WTC11 (cell line): Measurements from ENCODE around the gene CRTC3.

ENCODE experiments used
- ARID4B ChIP-seq: sonication (generic); formaldehyde crosslinking; IDR thresholded peaks from 2 replicates; pipeline ENCODE4 v1.8.0; 2023; ENCODE audit warnings: missing genetic modification reagents, mild to moderate bottlenecking, borderline replicate concordance
- JAZF1 ChIP-seq: fragments of 250-450 bp; sonication (Bioruptor Pico); IDR thresholded peaks from 2 replicates; pipeline ENCODE4 v1.9.0; 2021; ENCODE audit warnings: moderate library complexity, mild to moderate bottlenecking, inconsistent platforms
- JUN ChIP-seq: sonication (generic); formaldehyde crosslinking; IDR thresholded peaks from 2 replicates; pipeline ENCODE4 v1.8.0; 2023; ENCODE audit warnings: mild to moderate bottlenecking, missing genetic modification reagents
- NFYB ChIP-seq: sonication (generic); formaldehyde crosslinking; conservative IDR thresholded peaks from 2 replicates; pipeline ENCODE4 v1.8.0; 2022; ENCODE audit warnings: low read depth, missing genetic modification reagents
- PRRX2 ChIP-seq: fragments of 250-450 bp; sonication (Bioruptor Pico); IDR thresholded peaks from 2 replicates; pipeline ENCODE4 v1.8.0; 2021; ENCODE audit warnings: mild to moderate bottlenecking
- ZNF121 ChIP-seq: sonication (generic); formaldehyde crosslinking; IDR thresholded peaks from 2 replicates; pipeline ENCODE4 v1.8.0; 2023; ENCODE audit warnings: missing genetic modification reagents
- ZNF416 ChIP-seq: fragments of 250-450 bp; sonication (Bioruptor Pico); IDR thresholded peaks from 2 replicates; pipeline ENCODE4 v1.9.0; 2021; ENCODE audit warnings: mild to moderate bottlenecking, inconsistent platforms
- TF ChIP-seq, protein P1 (sequence below): fragments of 200-600 bp; IDR thresholded peaks from 2 replicates; pipeline ENCODE4 v1.8.0; 2022; ENCODE audit warnings: antibody characterized with exemption
- TF ChIP-seq, protein P2 (sequence below): sonication (generic); formaldehyde crosslinking; IDR thresholded peaks from 2 replicates; pipeline ENCODE4 v1.8.1; 2023; ENCODE audit warnings: mild to moderate bottlenecking, missing genetic modification reagents, moderate library complexity
- TF ChIP-seq, protein P3 (sequence below): sonication (generic); formaldehyde crosslinking; IDR thresholded peaks from 2 replicates; pipeline ENCODE4 v1.8.0; 2022; ENCODE audit warnings: missing genetic modification reagents

GRCh38 chr15:90666135-90666909 is 136.6 kb downstream of the CRTC3 start:
- TF ChIP-seq JAZF1 (CRISPR knock-in tag) (no peak), PRRX2 (CRISPR knock-in tag) (no peak), ARID4B (CRISPR knock-in tag) (no peak), NFYB (CRISPR knock-in tag) (no peak), JUN (CRISPR knock-in tag) (no peak), ZNF416 (no peak), ZNF121 (CRISPR knock-in tag) (0 out of 2 replicates have a peak, but pooled peaks have one; percentile 3)
- TF ChIP-seq, protein P1, sequence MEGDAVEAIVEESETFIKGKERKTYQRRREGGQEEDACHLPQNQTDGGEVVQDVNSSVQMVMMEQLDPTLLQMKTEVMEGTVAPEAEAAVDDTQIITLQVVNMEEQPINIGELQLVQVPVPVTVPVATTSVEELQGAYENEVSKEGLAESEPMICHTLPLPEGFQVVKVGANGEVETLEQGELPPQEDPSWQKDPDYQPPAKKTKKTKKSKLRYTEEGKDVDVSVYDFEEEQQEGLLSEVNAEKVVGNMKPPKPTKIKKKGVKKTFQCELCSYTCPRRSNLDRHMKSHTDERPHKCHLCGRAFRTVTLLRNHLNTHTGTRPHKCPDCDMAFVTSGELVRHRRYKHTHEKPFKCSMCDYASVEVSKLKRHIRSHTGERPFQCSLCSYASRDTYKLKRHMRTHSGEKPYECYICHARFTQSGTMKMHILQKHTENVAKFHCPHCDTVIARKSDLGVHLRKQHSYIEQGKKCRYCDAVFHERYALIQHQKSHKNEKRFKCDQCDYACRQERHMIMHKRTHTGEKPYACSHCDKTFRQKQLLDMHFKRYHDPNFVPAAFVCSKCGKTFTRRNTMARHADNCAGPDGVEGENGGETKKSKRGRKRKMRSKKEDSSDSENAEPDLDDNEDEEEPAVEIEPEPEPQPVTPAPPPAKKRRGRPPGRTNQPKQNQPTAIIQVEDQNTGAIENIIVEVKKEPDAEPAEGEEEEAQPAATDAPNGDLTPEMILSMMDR, result no peak
- TF ChIP-seq, protein P2, sequence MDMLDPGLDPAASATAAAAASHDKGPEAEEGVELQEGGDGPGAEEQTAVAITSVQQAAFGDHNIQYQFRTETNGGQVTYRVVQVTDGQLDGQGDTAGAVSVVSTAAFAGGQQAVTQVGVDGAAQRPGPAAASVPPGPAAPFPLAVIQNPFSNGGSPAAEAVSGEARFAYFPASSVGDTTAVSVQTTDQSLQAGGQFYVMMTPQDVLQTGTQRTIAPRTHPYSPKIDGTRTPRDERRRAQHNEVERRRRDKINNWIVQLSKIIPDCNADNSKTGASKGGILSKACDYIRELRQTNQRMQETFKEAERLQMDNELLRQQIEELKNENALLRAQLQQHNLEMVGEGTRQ (CRISPR knock-in tag), result no peak
- TF ChIP-seq, protein P3, sequence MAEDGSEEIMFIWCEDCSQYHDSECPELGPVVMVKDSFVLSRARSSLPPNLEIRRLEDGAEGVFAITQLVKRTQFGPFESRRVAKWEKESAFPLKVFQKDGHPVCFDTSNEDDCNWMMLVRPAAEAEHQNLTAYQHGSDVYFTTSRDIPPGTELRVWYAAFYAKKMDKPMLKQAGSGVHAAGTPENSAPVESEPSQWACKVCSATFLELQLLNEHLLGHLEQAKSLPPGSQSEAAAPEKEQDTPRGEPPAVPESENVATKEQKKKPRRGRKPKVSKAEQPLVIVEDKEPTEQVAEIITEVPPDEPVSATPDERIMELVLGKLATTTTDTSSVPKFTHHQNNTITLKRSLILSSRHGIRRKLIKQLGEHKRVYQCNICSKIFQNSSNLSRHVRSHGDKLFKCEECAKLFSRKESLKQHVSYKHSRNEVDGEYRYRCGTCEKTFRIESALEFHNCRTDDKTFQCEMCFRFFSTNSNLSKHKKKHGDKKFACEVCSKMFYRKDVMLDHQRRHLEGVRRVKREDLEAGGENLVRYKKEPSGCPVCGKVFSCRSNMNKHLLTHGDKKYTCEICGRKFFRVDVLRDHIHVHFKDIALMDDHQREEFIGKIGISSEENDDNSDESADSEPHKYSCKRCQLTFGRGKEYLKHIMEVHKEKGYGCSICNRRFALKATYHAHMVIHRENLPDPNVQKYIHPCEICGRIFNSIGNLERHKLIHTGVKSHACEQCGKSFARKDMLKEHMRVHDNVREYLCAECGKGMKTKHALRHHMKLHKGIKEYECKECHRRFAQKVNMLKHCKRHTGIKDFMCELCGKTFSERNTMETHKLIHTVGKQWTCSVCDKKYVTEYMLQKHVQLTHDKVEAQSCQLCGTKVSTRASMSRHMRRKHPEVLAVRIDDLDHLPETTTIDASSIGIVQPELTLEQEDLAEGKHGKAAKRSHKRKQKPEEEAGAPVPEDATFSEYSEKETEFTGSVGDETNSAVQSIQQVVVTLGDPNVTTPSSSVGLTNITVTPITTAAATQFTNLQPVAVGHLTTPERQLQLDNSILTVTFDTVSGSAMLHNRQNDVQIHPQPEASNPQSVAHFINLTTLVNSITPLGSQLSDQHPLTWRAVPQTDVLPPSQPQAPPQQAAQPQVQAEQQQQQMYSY, result no peak
